GM20431 (cell line): ENCODE measurements around the gene GCG.

Experiments used
- in situ Hi-C: fragments of 300-500 bp; cut with MseI, MboI; formaldehyde crosslinking; loops from one replicate; pipeline ENCODE4 v1.15.0; 2020; ENCODE audit warnings: low sequenced_read_pairs; ENCODE audit not compliant: unreplicated experiment

Gene GCG

GRCh38 chr2:162152147-162152546 lies at the start of gene GCG:
GCG (minus strand) TSS chr2:162152247; CDS start chr2:162149178, 3,069 bp downstream.
- in situ Hi-C loops, result no loop called here

- in situ Hi-C loops, result no loop called here
Measured at GRCh38 chr2:162200636-162201035, 48.6 kb upstream of the GCG start.

GRCh38 chr2:162199913-162200312 lies 47.9 kb upstream of the GCG start:
- in situ Hi-C loops, result no loop called here

GRCh38 chr2:162198239-162198638 lies 46.2 kb upstream of the GCG start:
- in situ Hi-C loops, result no loop called here

GRCh38 chr2:162197069-162197825 lies 45.2 kb upstream of the GCG start:
- in situ Hi-C loops, result no loop called here

- in situ Hi-C loops, result no loop called here
Measured at GRCh38 chr2:162196638-162197037, 44.6 kb upstream of the GCG start.

GRCh38 chr2:162188451-162188850 lies 36.4 kb upstream of the GCG start:
- in situ Hi-C loops, result no loop called here

GRCh38 chr2:162185541-162186232 lies 33.6 kb upstream of the GCG start:
- in situ Hi-C loops, result no loop called here

GRCh38 chr2:162184821-162185450 lies 32.9 kb upstream of the GCG start:
- in situ Hi-C loops, result no loop called here

GRCh38 chr2:162184359-162184758 lies 32.3 kb upstream of the GCG start:
- in situ Hi-C loops, result no loop called here

GRCh38 chr2:162182395-162182794 lies 30.3 kb upstream of the GCG start:
- in situ Hi-C loops, result no loop called here

GRCh38 chr2:162177301-162177700 lies 25.3 kb upstream of the GCG start:
- in situ Hi-C loops, result no loop called here

GRCh38 chr2:162175714-162176113 lies 23.7 kb upstream of the GCG start:
- in situ Hi-C loops, result no loop called here

- in situ Hi-C loops, result no loop called here
Measured at GRCh38 chr2:162174746-162175145, 22.7 kb upstream of the GCG start.

GRCh38 chr2:162172802-162173370 lies 20.8 kb upstream of the GCG start:
- in situ Hi-C loops, result no loop called here

GRCh38 chr2:162166745-162167144 lies 14.7 kb upstream of the GCG start:
- in situ Hi-C loops, result no loop called here

- in situ Hi-C loops, result no loop called here
Measured at GRCh38 chr2:162166174-162166573, 14.1 kb upstream of the GCG start.

GRCh38 chr2:162164802-162165201 lies 12.8 kb upstream of the GCG start:
- in situ Hi-C loops, result no loop called here

GRCh38 chr2:162159446-162159845 lies 7.4 kb upstream of the GCG start:
- in situ Hi-C loops, result no loop called here

- in situ Hi-C loops, result no loop called here
Measured at GRCh38 chr2:162156149-162156548, 4.1 kb upstream of the GCG start.

- in situ Hi-C loops, result no loop called here
Measured at GRCh38 chr2:162155093-162155492, 3.0 kb upstream of the GCG start.
